SK-N-SH (cell line): ENCODE data around the gene SPATA31C2. TPM values are rescaled to one million over a fixed set of nuclear protein-coding genes. Genes with fewer than 3 reads are reported as not detected.

Source experiments
- CTCF ChIA-PET: fragments of 300-600, 350-600 bp; formaldehyde crosslinking; extraction: SDS; loops from one replicate; lab custom pipeline; 2021; lab: Yijun Ruan, JAX
- POLR2A ChIA-PET: fragments of 350-600 bp; sonication (Branson Sonifier 250); formaldehyde crosslinking; extraction: SDS; loops from one replicate; lab custom pipeline; 2020; ENCODE audit warnings: antibody characterized with exemption, inconsistent platforms; lab: Yijun Ruan, JAX
- DNase-seq: peaks from one replicate; pipeline ENCODE4 v3.0.0; 2012
- H2AFZ ChIP-seq: fragments of 200-600 bp; sonication (generic); 2 replicates; pipeline ENCODE4 v1.8.1; 2016; ENCODE audit warnings: antibody characterized with exemption, mild to moderate bottlenecking, low read depth
- H3F3A ChIP-seq: fragments of 200-600 bp; sonication (generic); replicated peaks from 2 replicates; pipeline ENCODE3; 2016; ENCODE audit warnings: antibody characterized with exemption, mild to moderate bottlenecking; ENCODE audit not compliant: insufficient read depth
- H3K27ac ChIP-seq, 2 experiments: fragments of 200-500 bp in 1 of 2; fragments of 200-600 bp in 1 of 2; sonication (Bioruptor generic) in 1 of 2; sonication (generic), shearing (Covaris generic) in 1 of 2; 2 replicates each; pipeline versions ENCODE4 v1.5.1 to v1.6.1; 2014 to 2016; ENCODE audit warnings: low read depth in 2 of 2, inconsistent platforms in 1 of 2, low read length in 1 of 2, mild to moderate bottlenecking in 1 of 2, mixed read lengths in 1 of 2
- H3K27me3 ChIP-seq: fragments of 200-600 bp; sonication (generic), shearing (Covaris generic); 2 replicates; pipeline ENCODE4 v1.6.1; 2016; ENCODE audit warnings: mixed run types; ENCODE audit not compliant: insufficient read depth
- H3K36me3 ChIP-seq, 2 experiments: fragments of 200-500 bp in 1 of 2; fragments of 200-600 bp in 1 of 2; sonication (Bioruptor generic) in 1 of 2; sonication (generic) in 1 of 2; replicated peaks in 1 of 2; 2 replicates each; pipeline versions ENCODE3 to v1.5.1; 2014 to 2016; ENCODE audit warnings: low read length in 1 of 2, mild to moderate bottlenecking in 1 of 2; ENCODE audit not compliant: insufficient read depth in 2 of 2, control insufficient read depth in 1 of 2
- H3K4me1 ChIP-seq, 2 experiments: fragments of 200-500 bp in 1 of 2; fragments of 200-600 bp in 1 of 2; sonication (Bioruptor generic) in 1 of 2; sonication (generic), shearing (Covaris generic) in 1 of 2; 2 replicates each; pipeline versions ENCODE4 v1.5.1 to v1.6.1; 2014 to 2016; ENCODE audit warnings: low read depth in 1 of 2, low read length in 1 of 2, mixed run types in 1 of 2; ENCODE audit not compliant: insufficient read depth in 2 of 2, control insufficient read depth in 1 of 2
- H3K4me2 ChIP-seq: fragments of 200-600 bp; sonication (generic), shearing (Covaris generic); 2 replicates; pipeline ENCODE4 v1.6.1; 2017; ENCODE audit warnings: mixed run types
- H3K4me3 ChIP-seq, 2 experiments: fragments of 200-500 bp in 1 of 2; fragments of 200-600 bp in 1 of 2; sonication (Bioruptor generic) in 1 of 2; sonication (generic), shearing (Covaris generic) in 1 of 2; 2 replicates each; pipeline versions ENCODE4 v1.5.1 to v1.8.1; 2014 to 2016; ENCODE audit warnings: low read depth in 2 of 2, inconsistent platforms in 1 of 2, low read length in 1 of 2, mild to moderate bottlenecking in 1 of 2, mixed read lengths in 1 of 2, moderate library complexity in 1 of 2
- H3K79me2 ChIP-seq: fragments of 200-600 bp; sonication (generic); 2 replicates; pipeline ENCODE4 v1.8.1; 2017; ENCODE audit warnings: mild to moderate bottlenecking; ENCODE audit not compliant: insufficient read depth
- H3K9ac ChIP-seq: fragments of 200-600 bp; sonication (generic); 2 replicates; pipeline ENCODE4 v1.6.1; 2017; ENCODE audit warnings: mixed run types
- H3K9me2 ChIP-seq: fragments of 200-600 bp; sonication (generic); 2 replicates; pipeline ENCODE4 v1.6.1; 2017; ENCODE audit warnings: mixed run types
- H3K9me3 ChIP-seq: fragments of 200-600 bp; sonication (generic); 2 replicates; pipeline ENCODE4 v1.6.1; 2017; ENCODE audit warnings: mixed run types, mild to moderate bottlenecking, moderate library complexity
- H4K20me1 ChIP-seq: fragments of 200-600 bp; sonication (generic); 2 replicates; pipeline ENCODE4 v1.6.1; 2017; ENCODE audit warnings: mild to moderate bottlenecking, mixed run types; ENCODE audit not compliant: insufficient read depth
- CHD2 ChIP-seq: fragments of 150-350 bp; IDR thresholded peaks from 2 replicates; pipeline ENCODE4 v1.6.1; 2018; ENCODE audit warnings: low read length; ENCODE audit not compliant: partially characterized antibody
- EP300 ChIP-seq, 2 experiments: IDR thresholded peaks; 2 replicates each; pipeline versions ENCODE4 v1.4.0 to v1.6.1; 2012; ENCODE audit warnings: borderline replicate concordance in 1 of 2, low read depth in 1 of 2, low read length in 1 of 2
- FOSL2 ChIP-seq: IDR thresholded peaks from 2 replicates; pipeline ENCODE4 v1.4.0; 2012; ENCODE audit warnings: low read depth, mild to moderate bottlenecking, moderate library complexity, borderline replicate concordance
- FOXJ3 ChIP-seq: sonication (generic); formaldehyde crosslinking; IDR thresholded peaks from 2 replicates; pipeline ENCODE4 v1.5.1; 2020; ENCODE audit warnings: mild to moderate bottlenecking, missing genetic modification reagents
- JUND ChIP-seq: IDR thresholded peaks from 2 replicates; pipeline ENCODE4 v1.4.0; 2012
- MEF2A ChIP-seq: IDR thresholded peaks from 2 replicates; pipeline ENCODE4 v1.4.0; 2012; ENCODE audit warnings: low read depth, borderline replicate concordance
- POLR2AphosphoS5 ChIP-seq: IDR thresholded peaks from 2 replicates; pipeline ENCODE4 v1.6.1; 2012; ENCODE audit warnings: low read depth, low read length
- RCOR1 ChIP-seq: fragments of 150-350 bp; IDR thresholded peaks from 2 replicates; pipeline ENCODE4 v1.6.1; 2017; ENCODE audit warnings: antibody characterized with exemption, low read length
- REST ChIP-seq: IDR thresholded peaks from 2 replicates; pipeline ENCODE4 v1.6.1; 2012; ENCODE audit warnings: mild to moderate bottlenecking, low read depth, low read length, moderate library complexity
- SMC3 ChIP-seq: IDR thresholded peaks from 2 replicates; pipeline ENCODE4 v1.6.1; 2012; ENCODE audit warnings: low read depth, low read length, improper control_type of control experiment
- TAF1 ChIP-seq: IDR thresholded peaks from 2 replicates; pipeline ENCODE4 v1.6.1; 2012; ENCODE audit warnings: low read depth, mild to moderate bottlenecking, low read length, moderate library complexity, borderline replicate concordance
- TCF12 ChIP-seq: IDR thresholded peaks from 2 replicates; pipeline ENCODE4 v1.4.0; 2012
- TEAD4 ChIP-seq: IDR thresholded peaks from 2 replicates; pipeline ENCODE4 v1.4.0; 2012; ENCODE audit warnings: mild to moderate bottlenecking, borderline replicate concordance; ENCODE audit not compliant: insufficient read depth
- USF2 ChIP-seq: fragments of 150-350 bp; IDR thresholded peaks from 2 replicates; pipeline ENCODE4 v1.6.1; 2017; ENCODE audit warnings: antibody characterized with exemption, low read length, low read depth, borderline replicate concordance
- WGBS: methylation state at CpG from one replicate; pipeline ENCODE4 v1.1.6; 2017; ENCODE audit warnings: low lambda C conversion rate; 5-methylcytosine and 5-hydroxymethylcytosine counted together
- polyA plus RNA-seq, 3 experiments: library from polyadenylated mRNA; depleted of rRNA; stranded (reverse); fragments of >200 nt; gene quantifications; 2 replicates each; pipeline ENCODE4 v1.2.3, GENCODE V29; 2012
- TF ChIP-seq, protein P1 (sequence below): IDR thresholded peaks from 2 replicates; pipeline ENCODE4 v1.4.0; 2012; ENCODE audit warnings: low read depth, borderline replicate concordance

SPATA31C2 gene
- polyA plus RNA-seq, 1 of the 3 experiments (the other 2 are of a cell fraction), result not detected

DNA sequence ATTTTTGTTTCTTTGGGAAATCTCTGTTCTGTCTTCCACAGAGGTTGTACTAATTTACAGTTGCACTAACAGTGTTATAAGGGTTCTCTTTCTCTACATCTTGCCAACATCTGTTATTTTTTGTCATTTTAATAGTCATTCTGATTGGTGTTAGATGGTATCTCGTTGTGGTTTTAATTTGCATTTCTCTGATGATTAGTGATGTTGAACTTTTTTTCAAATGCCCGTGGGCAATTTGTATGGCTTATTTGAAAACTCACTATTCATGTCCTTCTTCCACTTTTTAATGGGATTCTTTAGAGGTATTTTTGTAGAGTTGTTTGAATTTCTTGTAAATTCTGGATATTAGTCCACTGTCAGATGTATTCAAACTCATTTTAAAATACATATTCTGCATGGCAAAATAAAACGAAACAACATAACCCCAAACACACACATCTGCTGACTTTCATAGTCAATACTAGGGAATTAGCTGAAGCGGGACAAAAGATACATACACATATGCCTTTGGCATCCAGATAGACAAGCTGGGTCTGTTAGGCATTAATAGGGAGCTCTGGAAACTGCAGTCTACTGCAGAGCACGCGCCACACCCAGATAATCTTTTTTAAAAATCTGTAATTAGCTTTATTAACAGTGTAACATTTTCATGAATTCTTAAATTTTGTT lies 5.8 kb upstream of the SPATA31C2 start:
- no peaks in the 10 kb centered on the region for H3K36me3 ChIP-seq
- H3K4me3 ChIP-seq, result no peak overlapping the region
- H2AFZ ChIP-seq, result no peak overlapping the region
- H3K79me2 ChIP-seq, result no peaks in the 10 kb centered on the region
- no peaks in the 10 kb centered on the region for H3K9me2 ChIP-seq
- no peaks in the 10 kb centered on the region for H4K20me1 ChIP-seq
- H3K9ac ChIP-seq, result no peak overlapping the region
- 14% methylated on average over 6 of the region's 6 CpGs for WGBS
- TF ChIP-seq USF2 (no peak), TAF1 (no peak), RCOR1 (peak; percentile 34; the same call in 1 of the 2 replicates), FOXJ3 (CRISPR knock-in tag) (no peak)
- TF ChIP-seq, all 33 proteins: peak for 1
- no peaks in the 10 kb centered on the region for H3K27me3 ChIP-seq
- no peak overlapping the region for H3K27ac ChIP-seq
- DNase-seq, result peak; percentile 49
- no peak overlapping the region for H3K4me2 ChIP-seq
- CTCF ChIA-PET, result interaction anchor here (1.4 kb wide), 1 partner anchor 18 kb away, joined by 3 read pairs; no protein-coding TSS in a partner anchor
- no peaks in the 10 kb centered on the region for H3K9me3 ChIP-seq
- POLR2A ChIA-PET, result interaction anchor here (0.5 kb wide), 1 partner anchor 857 kb away, joined by 3 read pairs; no protein-coding TSS in a partner anchor
- H3K4me1 ChIP-seq, result no peaks in the 10 kb centered on the region; a peak in 1 of 4 replicates
- no peaks in the 10 kb centered on the region for H3F3A ChIP-seq

DNA sequence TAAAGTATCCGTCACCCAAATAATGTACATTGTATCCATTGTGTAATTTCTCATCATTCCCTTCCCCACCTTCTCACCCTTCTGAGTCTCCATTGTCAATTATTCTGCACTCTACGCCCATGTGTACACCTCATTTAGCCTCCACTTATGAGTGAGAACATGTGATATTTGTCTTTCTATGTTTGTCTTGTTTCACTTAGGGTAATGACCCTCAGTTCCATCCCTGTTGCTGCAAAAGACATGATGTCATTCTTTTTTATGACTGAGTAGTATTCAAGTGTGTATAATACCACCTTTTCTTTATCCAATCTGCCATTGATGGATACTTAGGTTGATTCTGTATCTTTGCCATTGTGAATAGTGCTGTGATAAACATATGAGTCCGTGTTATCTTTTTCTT lies 4.9 kb upstream of the SPATA31C2 start:
- Histone ChIP-seq H3K27me3 (no peaks in the 10 kb centered on the region), H3K27ac (no peak overlapping the region), H3K79me2 (no peaks in the 10 kb centered on the region), H3K9me3 (no peaks in the 10 kb centered on the region), H4K20me1 (no peaks in the 10 kb centered on the region), H3K4me3 (no peak overlapping the region), H2AFZ (no peak overlapping the region), H3K9me2 (no peaks in the 10 kb centered on the region), H3K9ac (no peak overlapping the region), H3K4me1 (no peaks in the 10 kb centered on the region; a peak in 1 of 4 replicates), H3K36me3 (no peaks in the 10 kb centered on the region), H3K4me2 (no peak overlapping the region), H3F3A (no peaks in the 10 kb centered on the region)
- ChIA-PET CTCF (no interaction called here), POLR2A (no interaction called here)
- TF ChIP-seq EP300 (IDR thresholded peaks at IDR 0.05; ENCODE audit: borderline replicate concordance in 1 of 2, low read depth in 1 of 2, low read length in 1 of 2), result no peak
- TF ChIP-seq FOSL2, result no peak
- TF ChIP-seq, protein P1, sequence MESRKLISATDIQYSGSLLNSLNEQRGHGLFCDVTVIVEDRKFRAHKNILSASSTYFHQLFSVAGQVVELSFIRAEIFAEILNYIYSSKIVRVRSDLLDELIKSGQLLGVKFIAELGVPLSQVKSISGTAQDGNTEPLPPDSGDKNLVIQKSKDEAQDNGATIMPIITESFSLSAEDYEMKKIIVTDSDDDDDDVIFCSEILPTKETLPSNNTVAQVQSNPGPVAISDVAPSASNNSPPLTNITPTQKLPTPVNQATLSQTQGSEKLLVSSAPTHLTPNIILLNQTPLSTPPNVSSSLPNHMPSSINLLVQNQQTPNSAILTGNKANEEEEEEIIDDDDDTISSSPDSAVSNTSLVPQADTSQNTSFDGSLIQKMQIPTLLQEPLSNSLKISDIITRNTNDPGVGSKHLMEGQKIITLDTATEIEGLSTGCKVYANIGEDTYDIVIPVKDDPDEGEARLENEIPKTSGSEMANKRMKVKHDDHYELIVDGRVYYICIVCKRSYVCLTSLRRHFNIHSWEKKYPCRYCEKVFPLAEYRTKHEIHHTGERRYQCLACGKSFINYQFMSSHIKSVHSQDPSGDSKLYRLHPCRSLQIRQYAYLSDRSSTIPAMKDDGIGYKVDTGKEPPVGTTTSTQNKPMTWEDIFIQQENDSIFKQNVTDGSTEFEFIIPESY, result no peak
- no peak for TF ChIP-seq MEF2A
- no peak for TF ChIP-seq CHD2
- no peak for TF ChIP-seq TCF12
- TF ChIP-seq TEAD4, result no peak
- no peak for TF ChIP-seq TAF1
- TF ChIP-seq SMC3, result no peak
- TF ChIP-seq USF2, result no peak
- no peak for TF ChIP-seq REST
- no peak for TF ChIP-seq POLR2AphosphoS5
- no peak for TF ChIP-seq FOXJ3 (CRISPR knock-in tag)
- no peak for TF ChIP-seq JUND
- no peak for DNase-seq
- 38% methylated on average over 3 of the region's 3 CpGs for WGBS
